ENCODE data around the gene PXYLP1. TPM values are rescaled to one million over a fixed set of nuclear protein-coding genes. Genes with fewer than 3 reads are reported as not detected.

Gene PXYLP1
- total RNA-seq, 4 donors from 2014 or later = 9.9 to 11.7 (median 10.0) TPM

DNA sequence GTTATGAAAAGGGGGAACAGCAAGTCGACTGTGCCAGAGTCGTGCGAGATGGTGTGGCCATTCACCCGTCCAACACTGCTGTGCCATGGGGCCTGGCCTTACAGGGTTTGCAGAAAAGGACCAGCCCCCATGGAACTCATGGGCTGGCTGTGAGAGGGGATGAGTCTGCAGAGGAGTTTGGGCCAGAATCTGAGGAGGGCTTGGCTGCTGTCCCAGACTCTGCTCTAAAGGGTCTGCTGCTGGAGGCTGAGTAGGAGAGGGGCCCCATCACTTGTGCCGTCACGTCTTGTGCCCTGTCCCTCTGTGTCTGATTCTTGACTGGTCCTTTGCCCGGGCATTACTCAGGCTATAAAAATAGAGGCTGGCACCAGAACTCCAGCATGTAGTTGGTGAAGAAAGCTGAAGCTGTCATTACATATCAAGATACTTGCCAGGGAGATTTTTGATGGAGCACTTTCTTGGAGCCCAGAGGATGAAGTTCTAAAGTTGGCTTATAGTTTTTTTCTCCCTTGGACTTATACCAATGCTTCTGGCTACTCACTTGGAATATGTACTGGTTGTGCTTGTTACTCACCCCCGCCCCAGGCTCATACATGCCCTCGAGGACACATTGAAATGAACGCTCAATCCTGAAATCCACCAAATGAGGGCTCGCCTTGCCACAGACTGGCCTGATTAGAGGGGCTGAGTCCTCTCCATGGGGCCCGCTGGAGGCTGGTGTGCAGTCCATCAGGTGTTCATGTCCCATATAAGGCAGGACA, 10.2 kb downstream of the PXYLP1 start:
- Histone ChIP-seq H3K4me3 (no peak overlapping the region), H3K27ac (no peak overlapping the region), H3K4me1 (peaks cover 0 to 24% (median 0%) of the 10 kb centered on the region in 4 donors), H3K36me3 (peaks cover 0 to 12% (median 0%) of the 10 kb centered on the region in 3 donors), H3K9me3 (no peaks in the 10 kb centered on the region), H3K27me3 (no peaks in the 10 kb centered on the region)
- WGBS, 2 donors = 66 to 71% methylated on average over 12 of the region's 12 CpGs
- no peak for DNase-seq (ENCODE audit: low spot score in 2 of 2)
- TF ChIP-seq POLR2A (IDR thresholded peaks at IDR 0.05) (no peak), EP300 (IDR thresholded peaks at IDR 0.05) (no peak)

- Histone ChIP-seq H3K4me3 (no peak overlapping the region), H3K27ac (no peak overlapping the region), H3K9me3 (no peaks in the 10 kb centered on the region), H3K4me1 (peaks cover 0 to 24% (median 0%) of the 10 kb centered on the region in 4 donors), H3K36me3 (peaks cover 0 to 10% (median 0%) of the 10 kb centered on the region in 3 donors), H3K27me3 (no peaks in the 10 kb centered on the region)
- no peak for TF ChIP-seq EP300 (IDR thresholded peaks at IDR 0.05)
- TF ChIP-seq, protein P1, sequence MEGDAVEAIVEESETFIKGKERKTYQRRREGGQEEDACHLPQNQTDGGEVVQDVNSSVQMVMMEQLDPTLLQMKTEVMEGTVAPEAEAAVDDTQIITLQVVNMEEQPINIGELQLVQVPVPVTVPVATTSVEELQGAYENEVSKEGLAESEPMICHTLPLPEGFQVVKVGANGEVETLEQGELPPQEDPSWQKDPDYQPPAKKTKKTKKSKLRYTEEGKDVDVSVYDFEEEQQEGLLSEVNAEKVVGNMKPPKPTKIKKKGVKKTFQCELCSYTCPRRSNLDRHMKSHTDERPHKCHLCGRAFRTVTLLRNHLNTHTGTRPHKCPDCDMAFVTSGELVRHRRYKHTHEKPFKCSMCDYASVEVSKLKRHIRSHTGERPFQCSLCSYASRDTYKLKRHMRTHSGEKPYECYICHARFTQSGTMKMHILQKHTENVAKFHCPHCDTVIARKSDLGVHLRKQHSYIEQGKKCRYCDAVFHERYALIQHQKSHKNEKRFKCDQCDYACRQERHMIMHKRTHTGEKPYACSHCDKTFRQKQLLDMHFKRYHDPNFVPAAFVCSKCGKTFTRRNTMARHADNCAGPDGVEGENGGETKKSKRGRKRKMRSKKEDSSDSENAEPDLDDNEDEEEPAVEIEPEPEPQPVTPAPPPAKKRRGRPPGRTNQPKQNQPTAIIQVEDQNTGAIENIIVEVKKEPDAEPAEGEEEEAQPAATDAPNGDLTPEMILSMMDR (IDR thresholded peaks at IDR 0.05) = no peak
- no peak for TF ChIP-seq POLR2A (IDR thresholded peaks at IDR 0.05)
- DNase-seq (ENCODE audit: low spot score in 2 of 2) = no peak
- 81 to 86% methylated on average over 5 of the region's 5 CpGs for WGBS, 2 donors
Observed at GRCh38 chr3:141242377-141243092, 10.9 kb downstream of the PXYLP1 start.

DNA sequence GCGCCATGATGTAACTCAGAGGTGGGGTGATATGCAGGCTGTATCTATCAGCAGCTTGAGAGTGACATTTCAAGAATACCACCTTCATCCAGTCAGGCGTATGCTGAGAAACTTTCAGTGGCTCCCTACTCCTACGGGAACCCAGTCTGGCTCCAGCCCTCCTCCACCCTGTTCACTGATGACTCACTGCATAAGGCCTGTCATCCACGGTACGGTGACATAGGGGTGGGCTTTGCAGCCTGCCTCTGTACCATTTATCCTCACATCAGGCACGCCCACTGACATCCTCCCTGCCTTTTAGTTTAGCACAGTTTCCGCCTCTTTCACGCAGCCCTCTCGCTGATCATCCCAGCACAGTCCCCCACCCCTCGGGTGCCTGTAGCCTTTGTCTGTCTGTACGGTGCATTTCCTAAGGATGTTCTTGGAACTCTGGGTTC, 11.7 kb downstream of the PXYLP1 start:
- Histone ChIP-seq H3K9me3 (no peaks in the 10 kb centered on the region), H3K36me3 (peaks cover 0 to 3% (median 0%) of the 10 kb centered on the region in 3 donors), H3K4me1 (peaks cover 0 to 24% (median 0%) of the 10 kb centered on the region in 4 donors), H3K4me3 (no peak overlapping the region), H3K27me3 (no peaks in the 10 kb centered on the region), H3K27ac (no peak overlapping the region)
- 61 to 69% methylated on average over 11 of the region's 11 CpGs for WGBS, 2 donors
- DNase-seq (ENCODE audit: low spot score in 2 of 2) = no peak
- TF ChIP-seq, protein P1 (IDR thresholded peaks at IDR 0.05) = no peak

GRCh38 chr3:141246224-141246957, 14.8 kb downstream of the PXYLP1 start:
- no peaks in the 10 kb centered on the region for H3K9me3 ChIP-seq
- no peak overlapping the region for H3K27ac ChIP-seq
- WGBS, 2 donors = 75 to 81% methylated on average over 5 of the region's 5 CpGs
- H3K4me1 ChIP-seq = peaks cover 0 to 7% (median 0%) of the 10 kb centered on the region in 4 donors
- no peaks in the 10 kb centered on the region for H3K36me3 ChIP-seq
- no peak for TF ChIP-seq EP300 (IDR thresholded peaks at IDR 0.05)
- TF ChIP-seq, protein P1 (IDR thresholded peaks at IDR 0.05) = no peak
- TF ChIP-seq POLR2A (IDR thresholded peaks at IDR 0.05) = no peak
- H3K27me3 ChIP-seq = no peaks in the 10 kb centered on the region
- H3K4me3 ChIP-seq = no peak overlapping the region
- no peak for DNase-seq (ENCODE audit: low spot score in 2 of 2)

- DNase-seq (ENCODE audit: low spot score in 2 of 2) = no peak
- H3K36me3 ChIP-seq = no peaks in the 10 kb centered on the region
- H3K9me3 ChIP-seq = no peaks in the 10 kb centered on the region
- H3K27me3 ChIP-seq = no peaks in the 10 kb centered on the region
- no peak overlapping the region for H3K27ac ChIP-seq
- WGBS, 2 donors = 97% methylated on average over 2 of the region's 2 CpGs
- H3K4me1 ChIP-seq = peaks cover 0 to 2% (median 0%) of the 10 kb centered on the region in 4 donors
- H3K4me3 ChIP-seq = no peak overlapping the region
- TF ChIP-seq EP300 (IDR thresholded peaks at IDR 0.05) = no peak
- TF ChIP-seq, protein P1 (IDR thresholded peaks at IDR 0.05) = no peak
- no peak for TF ChIP-seq POLR2A (IDR thresholded peaks at IDR 0.05)
Observed at GRCh38 chr3:141246958-141247301, 15.3 kb downstream of the PXYLP1 start.

Measured in tibial nerve (tissue), 4 donors.